PC-9 (cell line): ENCODE data around the gene NUP155. TPM values are rescaled to one million over a fixed set of nuclear protein-coding genes. Genes with fewer than 3 reads are reported as not detected.
"Not testable (repeated sequence)": the region's sequence is repeated elsewhere in the genome, so short reads cannot be mapped to it uniquely, and the experiment has no call there.

Experiments
- BruUV-seq: library from RNA; stranded (reverse); fragments of 400-500 nt; replicated peaks from 2 replicates; lab custom pipeline; 2021; lab: Mats Ljungman, UMichigan
- CTCF ChIA-PET: fragments of 300-600 bp; sonication (Branson Sonifier 250); formaldehyde crosslinking; loops from one replicate; lab custom pipeline; 2022; ENCODE audit warnings: antibody characterized with exemption; lab: Charles Lee
- POLR2A ChIA-PET: fragments of 300-600 bp; sonication (Branson Sonifier 250); formaldehyde crosslinking; loops from one replicate; lab custom pipeline; 2022; ENCODE audit warnings: antibody characterized with exemption; ENCODE audit not compliant: unreplicated experiment; lab: Charles Lee
- DNase-seq, 2 experiments: peaks; one replicate each; pipeline versions ENCODE4 v3.0.0 to v3.0.0-alpha.2; 2015 to 2022; ENCODE audit warnings: mixed read lengths in 1 of 2
- H2AFZ ChIP-seq: fragments of 200-600 bp; sonication (generic); 2 replicates; pipeline ENCODE4 v1.8.1; 2017; ENCODE audit warnings: antibody characterized with exemption
- H3F3A ChIP-seq: fragments of 200-600 bp; sonication (generic); 2 replicates; pipeline ENCODE4 v1.8.1; 2017; ENCODE audit warnings: antibody characterized with exemption, mild to moderate bottlenecking, low read depth; ENCODE audit not compliant: insufficient read depth
- H3K27ac ChIP-seq: fragments of 200-600 bp; sonication (generic); 2 replicates; pipeline ENCODE4 v1.6.1; 2016; ENCODE audit warnings: mixed run types
- H3K27me3 ChIP-seq: fragments of 200-600 bp; sonication (generic); 2 replicates; pipeline ENCODE4 v1.6.1; 2016; ENCODE audit warnings: low read depth, mixed run types; ENCODE audit not compliant: insufficient read depth
- H3K36me3 ChIP-seq: fragments of 200-600 bp; sonication (generic); 2 replicates; pipeline ENCODE4 v1.6.1; 2016; ENCODE audit warnings: low read depth, mixed run types
- H3K4me1 ChIP-seq: fragments of 200-600 bp; sonication (generic); replicated peaks from 2 replicates; pipeline ENCODE4 v1.6.1; 2016; ENCODE audit warnings: mixed run types; ENCODE audit not compliant: insufficient read depth
- H3K4me2 ChIP-seq: fragments of 200-600 bp; sonication (generic); 2 replicates; pipeline ENCODE4 v1.6.1; 2017; ENCODE audit warnings: mixed run types
- H3K4me3 ChIP-seq: fragments of 200-600 bp; sonication (generic); 2 replicates; pipeline ENCODE4 v1.6.1; 2016; ENCODE audit warnings: mixed run types
- H3K79me2 ChIP-seq: fragments of 200-600 bp; sonication (generic); 2 replicates; pipeline ENCODE4 v1.6.1; 2017; ENCODE audit warnings: low read depth, mixed run types
- H3K9me2 ChIP-seq: fragments of 200-600 bp; sonication (generic); 2 replicates; pipeline ENCODE4 v1.8.1; 2017; ENCODE audit warnings: mild to moderate bottlenecking; ENCODE audit not compliant: insufficient read depth
- H3K9me3 ChIP-seq: fragments of 200-600 bp; sonication (generic); 2 replicates; pipeline ENCODE4 v1.8.1; 2016; ENCODE audit warnings: low read depth; ENCODE audit not compliant: insufficient read depth
- H4K20me1 ChIP-seq: fragments of 200-600 bp; sonication (generic); 2 replicates; pipeline ENCODE4 v1.8.1; 2017; ENCODE audit not compliant: insufficient read depth
- CTCF ChIP-seq: fragments of 200-600 bp; sonication (generic); conservative IDR thresholded peaks from 2 replicates; pipeline ENCODE4 v1.6.1; 2017; ENCODE audit warnings: mixed run types, antibody characterized with exemption, mild to moderate bottlenecking, moderate library complexity
- EZH2 ChIP-seq: fragments of 200-600 bp; sonication (generic); IDR thresholded peaks from 2 replicates; pipeline ENCODE4 v1.8.0; 2017; ENCODE audit warnings: antibody characterized with exemption, low read depth
- intact Hi-C: fragments of 100-400 bp; cut with micrococcal nuclease; formaldehyde crosslinking; loops from one replicate; pipeline ENCODE4 v1.10.0; 2022; ENCODE audit not compliant: unreplicated experiment
- total RNA-seq: library from RNA; stranded (reverse); gene quantifications from 2 replicates; pipeline ENCODE4 v1.2.3, GENCODE V29; 2021

NUP155 gene
- total RNA-seq, 1 experiment from 2014 or later = 92.3 TPM

- Histone ChIP-seq H3K9me2 (no peaks in the 10 kb centered on the region), H3K27ac (no peak overlapping the region), H3K4me3 (no peak overlapping the region), H2AFZ (no peak overlapping the region), H3F3A (no peaks in the 10 kb centered on the region), H3K9me3 (no peaks in the 10 kb centered on the region), H3K36me3 (peaks cover 27% of the 10 kb centered on the region; the same call in 1 of the 2 replicates), H3K4me2 (no peak overlapping the region), H3K79me2 (no peaks in the 10 kb centered on the region), H4K20me1 (no peaks in the 10 kb centered on the region), H3K4me1 (no peaks in the 10 kb centered on the region), H3K27me3 (no peaks in the 10 kb centered on the region)
- ChIA-PET POLR2A (no interaction called here), CTCF (no interaction called here)
- TF ChIP-seq EZH2 (no peak), CTCF (no peak)
- intact Hi-C loops = no loop called here
- DNase-seq = no peak
- no TSS peak for BruUV-seq
Observed at GRCh38 chr5:37391591-37391990, 20.7 kb upstream of the NUP155 start.

GRCh38 chr5:37379100-37379628 is 8.3 kb upstream of the NUP155 start, which contains the start of gene WDR70:
WDR70 (plus strand) TSS chr5:37379318; CDS start chr5:37379368, 50 bp downstream.
- H4K20me1 ChIP-seq, H3K36me3 ChIP-seq, H3K9me3 ChIP-seq, BruUV-seq, H3K9me2 ChIP-seq, H3K27ac ChIP-seq, H3F3A ChIP-seq, H3K27me3 ChIP-seq: not testable (repeated sequence)
- ChIA-PET POLR2A (interaction anchor here (0.6 to 0.9 kb wide), 6 partner anchors 8 to 1756 kb away, joined by 4 to 11 read pairs (median 6); partner anchors contain the start of gene NUP155), CTCF (interaction anchor here (0.6 to 1.3 kb wide), 12 partner anchors 8 to 1833 kb away, joined by 3 to 24 read pairs (median 8); partner anchors contain the start of gene NUP155)
- H3K79me2 ChIP-seq = peaks cover 12% of the 10 kb centered on the region
- peak; percentile 47; the same call in 1 of the 2 replicates for TF ChIP-seq CTCF
- peak; percentile 88 to 95 for DNase-seq
- peak within 1 kb of the TSS; percentile 84 for H2AFZ ChIP-seq
- peak within 1 kb of the TSS; percentile 91 for H3K4me3 ChIP-seq
- H3K4me2 ChIP-seq = peak within 1 kb of the TSS; percentile 93
- H3K4me1 ChIP-seq = peaks cover 12% of the 10 kb centered on the region
- intact Hi-C loops = loop anchor here (1.0 to 10.0 kb wide), 2 partner anchors 8 to 634 kb away; partner anchors contain the start of gene NUP155

GRCh38 chr5:37378066-37378465 is 7.2 kb upstream of the NUP155 start:
- H4K20me1 ChIP-seq, H3K36me3 ChIP-seq, DNase-seq, H3F3A ChIP-seq, H3K27ac ChIP-seq, H3K9me2 ChIP-seq, BruUV-seq, H3K9me3 ChIP-seq, H3K4me3 ChIP-seq, H3K4me2 ChIP-seq, CTCF ChIA-PET, H3K27me3 ChIP-seq, H2AFZ ChIP-seq: not testable (repeated sequence)
- intact Hi-C loops = loop anchor here (10.0 kb wide), 1 partner anchor 633 kb away; no protein-coding TSS in a partner anchor
- H3K4me1 ChIP-seq = peaks cover 12% of the 10 kb centered on the region
- H3K79me2 ChIP-seq = peaks cover 12% of the 10 kb centered on the region
- POLR2A ChIA-PET = interaction anchor here (0.7 kb wide), 1 partner anchor 118 kb away, joined by 26 read pairs; no protein-coding TSS in a partner anchor
